GM23338 (cell line): ENCODE results near the gene COX4I1. TPM values are rescaled to one million over a fixed set of nuclear protein-coding genes. Genes with fewer than 3 reads are reported as not detected.

Experiments
- CREB1 ChIP-seq: fragments of 250-450 bp; sonication (Bioruptor Pico); IDR thresholded peaks from 2 replicates; pipeline ENCODE4 v1.5.0; 2020; ENCODE audit warnings: low read depth, mild to moderate bottlenecking, moderate library complexity
- EZH2 ChIP-seq: fragments of 200-600 bp; sonication (generic); IDR thresholded peaks from one replicate; pipeline ENCODE4 v1.8.0; 2017; ENCODE audit warnings: antibody characterized with exemption, mild to moderate bottlenecking, low read depth; ENCODE audit not compliant: unreplicated experiment
- EZH2phosphoT487 ChIP-seq: fragments of 200-600 bp; sonication (generic); IDR thresholded peaks from one replicate; pipeline ENCODE4 v1.8.1; 2018; ENCODE audit warnings: antibody characterized with exemption; ENCODE audit not compliant: unreplicated experiment
- POLR2AphosphoS5 ChIP-seq: IDR thresholded peaks from 2 replicates; pipeline ENCODE4 v1.6.1; 2016; ENCODE audit warnings: antibody characterized with exemption, low read depth
- REST ChIP-seq: IDR thresholded peaks from one replicate; pipeline ENCODE4 v1.6.1; 2018; ENCODE audit warnings: antibody characterized with exemption; ENCODE audit not compliant: unreplicated experiment
- STAT1 ChIP-seq: IDR thresholded peaks from one replicate; pipeline ENCODE4 v1.6.1; 2016; ENCODE audit warnings: antibody characterized with exemption; ENCODE audit not compliant: unreplicated experiment
- ZNF462 ChIP-seq: fragments of 250-450 bp; sonication (Bioruptor Pico); IDR thresholded peaks from 2 replicates; pipeline ENCODE4 v1.5.0; 2020; ENCODE audit warnings: mild to moderate bottlenecking, moderate library complexity
- polyA plus RNA-seq: library from polyadenylated mRNA; unstranded; fragments of >200 nt; fragmentation: Nextera tagmentation; extraction: Ambion mirVana; gene quantifications from 2 replicates; pipeline ENCODE4 v1.2.1, GENCODE V29; 2016
- total RNA-seq: library from RNA; depleted of rRNA; stranded (reverse); fragments of >200 nt; shearing (Covaris generic); gene quantifications from 2 replicates; pipeline ENCODE4 v1.2.3, GENCODE V29; 2014

COX4I1 gene
- total and polyA plus RNA-seq, 2 experiments from 2014 or later, result 329 to 1,008 TPM

GRCh38 chr16:85780281-85780680, 19.2 kb upstream of the COX4I1 start (continued):
- no peak for TF ChIP-seq ZNF462 (CRISPR knock-in tag)
- TF ChIP-seq REST, result no peak
- TF ChIP-seq EZH2, result no peak
- no peak for TF ChIP-seq CREB1
- no peak for TF ChIP-seq POLR2AphosphoS5
- TF ChIP-seq EZH2phosphoT487, result no peak
- no peak for TF ChIP-seq STAT1
